Endothelial cell of umbilical vein (primary cell): ENCODE results near the gene PEX10.

Experiments used
- EZH2 ChIP-seq: IDR thresholded peaks from 2 replicates; pipeline ENCODE4 v1.6.1; 2012; ENCODE audit warnings: borderline replicate concordance, low read depth, mild to moderate bottlenecking, moderate library complexity, low read length, inconsistent platforms; ENCODE audit not compliant: severe bottlenecking
- GATA2 ChIP-seq: IDR thresholded peaks from 2 replicates; pipeline ENCODE4 v1.7.0; 2011; ENCODE audit warnings: low read depth, mild to moderate bottlenecking, moderate library complexity, mixed read lengths, low read length; ENCODE audit not compliant: insufficient read length, insufficient read depth
- MYC ChIP-seq: IDR thresholded peaks from one replicate; pipeline ENCODE4 v1.6.1; 2011; ENCODE audit warnings: mild to moderate bottlenecking, low read depth, low read length
- POLR2A ChIP-seq: IDR thresholded peaks from 2 replicates; pipeline ENCODE4 v1.6.1; 2012; ENCODE audit warnings: low read depth, mild to moderate bottlenecking, control low read depth, low read length
- POLR2AphosphoS5 ChIP-seq: IDR thresholded peaks from 2 replicates; pipeline ENCODE4 v1.6.1; 2012; ENCODE audit warnings: low read depth, mild to moderate bottlenecking, control low read depth, low read length, moderate library complexity; ENCODE audit not compliant: insufficient read depth
- TF ChIP-seq, protein P1 (sequence below), 2 donors: IDR thresholded peaks; 1 replicate in 1 of 2; 2 replicates in 1 of 2; pipeline ENCODE4 v1.5.1; 2011; ENCODE audit warnings: low read length in 2 of 2, mild to moderate bottlenecking in 2 of 2, moderate library complexity in 2 of 2, control low read depth in 1 of 2, inconsistent platforms in 1 of 2, low read depth in 1 of 2; ENCODE audit not compliant: insufficient read depth in 1 of 2; ENCODE audit errors: extremely low read depth in 1 of 2
- TF ChIP-seq, protein P2 (sequence below): IDR thresholded peaks from 2 replicates; pipeline ENCODE4 v1.6.1; 2011; ENCODE audit not compliant: insufficient read depth, insufficient read length

DNA sequence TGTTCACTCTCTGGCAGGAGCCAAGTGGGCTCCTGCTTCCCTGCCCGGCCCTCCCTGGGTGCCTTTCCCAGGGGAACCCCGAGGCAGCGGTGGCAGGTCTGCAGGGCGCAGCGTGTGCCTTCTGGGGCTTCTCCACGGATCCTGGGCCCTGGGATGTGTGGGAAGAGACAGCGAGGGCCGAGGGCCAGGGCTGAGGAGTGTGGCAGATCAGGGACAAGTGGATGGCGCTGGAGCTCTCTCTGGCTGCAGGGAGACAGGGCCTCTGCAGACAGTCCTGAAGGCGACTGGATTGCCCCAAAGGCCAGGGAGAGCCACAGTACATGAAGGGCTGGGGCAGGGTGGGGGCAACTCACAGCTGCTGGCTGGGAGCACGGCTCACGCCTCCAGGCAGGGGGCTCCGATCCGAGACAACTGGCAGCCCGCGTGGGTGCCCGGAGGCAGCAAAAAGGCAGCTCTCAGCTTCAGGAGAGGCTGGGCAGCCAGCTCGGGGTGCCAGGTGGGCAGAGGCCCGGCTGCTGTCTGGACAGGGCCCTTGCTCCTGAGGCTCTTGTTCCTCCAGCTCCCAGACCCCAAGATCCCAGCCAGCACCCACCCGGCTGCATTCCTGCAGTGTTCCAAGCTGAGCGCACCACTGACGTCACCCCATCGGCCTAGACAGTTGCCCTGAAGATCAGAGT, 37.0 kb downstream of the PEX10 start:
- TF ChIP-seq POLR2A: no peak
- TF ChIP-seq MYC: no peak
- TF ChIP-seq, protein P1, sequence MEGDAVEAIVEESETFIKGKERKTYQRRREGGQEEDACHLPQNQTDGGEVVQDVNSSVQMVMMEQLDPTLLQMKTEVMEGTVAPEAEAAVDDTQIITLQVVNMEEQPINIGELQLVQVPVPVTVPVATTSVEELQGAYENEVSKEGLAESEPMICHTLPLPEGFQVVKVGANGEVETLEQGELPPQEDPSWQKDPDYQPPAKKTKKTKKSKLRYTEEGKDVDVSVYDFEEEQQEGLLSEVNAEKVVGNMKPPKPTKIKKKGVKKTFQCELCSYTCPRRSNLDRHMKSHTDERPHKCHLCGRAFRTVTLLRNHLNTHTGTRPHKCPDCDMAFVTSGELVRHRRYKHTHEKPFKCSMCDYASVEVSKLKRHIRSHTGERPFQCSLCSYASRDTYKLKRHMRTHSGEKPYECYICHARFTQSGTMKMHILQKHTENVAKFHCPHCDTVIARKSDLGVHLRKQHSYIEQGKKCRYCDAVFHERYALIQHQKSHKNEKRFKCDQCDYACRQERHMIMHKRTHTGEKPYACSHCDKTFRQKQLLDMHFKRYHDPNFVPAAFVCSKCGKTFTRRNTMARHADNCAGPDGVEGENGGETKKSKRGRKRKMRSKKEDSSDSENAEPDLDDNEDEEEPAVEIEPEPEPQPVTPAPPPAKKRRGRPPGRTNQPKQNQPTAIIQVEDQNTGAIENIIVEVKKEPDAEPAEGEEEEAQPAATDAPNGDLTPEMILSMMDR (IDR thresholded peaks at IDR 0.05; ENCODE audit: extremely low read depth in 1 of 2, insufficient read depth in 1 of 2, low read depth in 1 of 2, low read length in 2 of 2): no peak
- TF ChIP-seq EZH2: no peak
- no peak for TF ChIP-seq POLR2AphosphoS5
- TF ChIP-seq, protein P2, sequence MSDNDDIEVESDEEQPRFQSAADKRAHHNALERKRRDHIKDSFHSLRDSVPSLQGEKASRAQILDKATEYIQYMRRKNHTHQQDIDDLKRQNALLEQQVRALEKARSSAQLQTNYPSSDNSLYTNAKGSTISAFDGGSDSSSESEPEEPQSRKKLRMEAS: no peak
- no peak for TF ChIP-seq GATA2
